ENCODE results near the gene CRISPLD2. TPM values are rescaled to one million over a fixed set of nuclear protein-coding genes. Genes with fewer than 3 reads are reported as not detected.

The CRISPLD2 gene
- total and polyA plus RNA-seq, 8 donors = 13.8 to 106 (median 24.9) TPM

DNA sequence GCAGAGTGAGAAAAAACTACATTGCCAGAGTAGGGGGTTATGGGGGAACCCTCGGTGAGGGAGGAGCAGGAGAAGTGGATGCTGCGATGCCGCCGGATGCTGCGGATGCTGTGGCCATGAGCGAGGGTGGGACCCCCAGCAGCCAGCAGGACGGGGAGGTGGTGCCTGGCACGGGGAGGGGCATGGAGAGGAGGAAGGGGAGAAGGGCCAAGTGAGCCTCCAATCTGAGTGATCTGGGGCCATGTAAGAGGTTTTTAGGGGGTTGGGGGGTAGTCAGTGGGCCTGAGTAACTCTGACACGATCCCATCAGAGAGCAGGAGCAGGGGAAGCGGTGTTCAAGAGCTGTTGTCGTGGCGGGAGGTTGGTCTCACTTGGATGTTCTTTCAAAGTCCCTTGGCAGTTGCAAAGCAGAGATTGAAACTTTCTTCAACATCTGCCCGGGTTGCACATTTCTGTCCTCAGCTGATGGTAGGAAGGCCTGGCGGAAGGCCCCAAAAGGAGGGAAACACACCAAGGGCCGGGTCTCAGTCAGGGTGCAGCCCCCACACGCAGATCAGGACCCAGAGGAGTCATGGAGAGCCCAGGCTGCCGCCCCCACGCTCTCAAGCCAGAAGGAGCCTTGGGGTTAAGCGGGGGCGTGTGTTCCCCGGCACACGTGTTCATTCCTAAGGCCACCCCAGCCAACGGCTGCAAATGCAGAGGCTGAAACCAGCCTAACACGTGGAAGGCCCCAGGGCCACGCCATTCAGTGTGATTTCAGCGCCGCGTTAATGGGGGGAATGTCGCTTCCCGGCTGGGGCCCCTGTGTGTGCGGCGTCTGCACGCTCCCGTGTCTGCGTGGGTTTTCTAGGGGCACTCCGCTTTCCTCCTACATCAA lies 109.9 kb downstream of the CRISPLD2 start:
- H3K36me3 ChIP-seq = no peaks in the 10 kb centered on the region
- intact Hi-C loops (cut with DNase I) = no loop called here
- H3K4me3 ChIP-seq = no peak overlapping the region
- TF ChIP-seq, protein P1, sequence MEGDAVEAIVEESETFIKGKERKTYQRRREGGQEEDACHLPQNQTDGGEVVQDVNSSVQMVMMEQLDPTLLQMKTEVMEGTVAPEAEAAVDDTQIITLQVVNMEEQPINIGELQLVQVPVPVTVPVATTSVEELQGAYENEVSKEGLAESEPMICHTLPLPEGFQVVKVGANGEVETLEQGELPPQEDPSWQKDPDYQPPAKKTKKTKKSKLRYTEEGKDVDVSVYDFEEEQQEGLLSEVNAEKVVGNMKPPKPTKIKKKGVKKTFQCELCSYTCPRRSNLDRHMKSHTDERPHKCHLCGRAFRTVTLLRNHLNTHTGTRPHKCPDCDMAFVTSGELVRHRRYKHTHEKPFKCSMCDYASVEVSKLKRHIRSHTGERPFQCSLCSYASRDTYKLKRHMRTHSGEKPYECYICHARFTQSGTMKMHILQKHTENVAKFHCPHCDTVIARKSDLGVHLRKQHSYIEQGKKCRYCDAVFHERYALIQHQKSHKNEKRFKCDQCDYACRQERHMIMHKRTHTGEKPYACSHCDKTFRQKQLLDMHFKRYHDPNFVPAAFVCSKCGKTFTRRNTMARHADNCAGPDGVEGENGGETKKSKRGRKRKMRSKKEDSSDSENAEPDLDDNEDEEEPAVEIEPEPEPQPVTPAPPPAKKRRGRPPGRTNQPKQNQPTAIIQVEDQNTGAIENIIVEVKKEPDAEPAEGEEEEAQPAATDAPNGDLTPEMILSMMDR (IDR thresholded peaks at IDR 0.05) = no peak
- no peak overlapping the region for H3K27ac ChIP-seq
- DNase-seq = no peak
- peaks cover 5 to 20% of the 10 kb centered on the region in 2 donors for H3K4me1 ChIP-seq
- H3K27me3 ChIP-seq = peaks cover 0 to 20% of the 10 kb centered on the region in 2 donors
- ATAC-seq = no peak
- no peaks in the 10 kb centered on the region for H3K9me3 ChIP-seq

DNA sequence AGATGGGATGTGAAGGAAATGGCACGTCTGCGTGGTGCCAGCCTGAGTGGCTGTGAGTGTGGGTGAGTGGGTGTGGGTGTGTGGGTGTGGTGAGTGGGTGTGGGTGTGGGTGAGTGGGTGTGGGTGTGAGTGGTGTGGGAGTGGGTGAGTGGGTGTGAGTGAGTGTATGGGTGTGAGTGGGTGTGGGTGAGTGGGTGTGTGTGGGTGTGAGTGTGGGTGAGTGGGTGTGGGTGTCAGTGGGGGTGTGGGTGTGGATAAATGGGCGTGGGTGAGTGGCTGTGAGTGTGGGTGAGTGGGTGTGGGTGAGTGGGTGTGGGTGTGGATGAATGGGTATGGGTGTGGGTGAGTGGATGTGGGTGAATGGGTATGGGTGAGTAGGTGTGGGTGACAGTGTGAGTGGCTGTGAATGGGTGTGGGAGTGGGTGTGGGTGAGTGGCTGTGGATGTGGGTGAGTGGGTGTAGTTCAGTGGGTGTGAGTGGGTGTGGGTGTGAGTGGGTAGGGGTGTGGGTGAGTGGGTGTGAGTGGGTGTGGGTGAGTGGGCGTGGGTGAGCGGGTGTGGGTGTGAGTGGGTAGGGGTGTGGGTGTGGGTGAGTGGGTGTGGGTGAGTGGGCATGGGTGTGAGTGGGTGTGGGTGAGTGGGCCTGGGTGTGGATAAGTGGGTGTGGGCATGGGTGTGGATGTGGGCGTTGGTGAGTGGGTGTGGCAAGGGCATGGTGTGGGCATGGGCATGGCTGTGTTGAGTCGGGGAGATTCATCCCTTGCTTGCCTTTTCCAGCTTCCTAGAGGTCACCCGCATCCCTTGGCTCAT lies 110.7 kb downstream of the CRISPLD2 start:
- peaks cover 0 to 20% of the 10 kb centered on the region in 2 donors for H3K27me3 ChIP-seq
- intact Hi-C loops (cut with DNase I) = no loop called here
- peaks cover 5 to 12% of the 10 kb centered on the region in 2 donors for H3K4me1 ChIP-seq
- H3K9me3 ChIP-seq = no peaks in the 10 kb centered on the region
- H3K36me3 ChIP-seq = no peaks in the 10 kb centered on the region
- DNase-seq (no peak), ATAC-seq (no peak)
- TF ChIP-seq, protein P1 (IDR thresholded peaks at IDR 0.05) = no peak
- no peak overlapping the region for H3K27ac ChIP-seq
- H3K4me3 ChIP-seq = no peak overlapping the region

DNA sequence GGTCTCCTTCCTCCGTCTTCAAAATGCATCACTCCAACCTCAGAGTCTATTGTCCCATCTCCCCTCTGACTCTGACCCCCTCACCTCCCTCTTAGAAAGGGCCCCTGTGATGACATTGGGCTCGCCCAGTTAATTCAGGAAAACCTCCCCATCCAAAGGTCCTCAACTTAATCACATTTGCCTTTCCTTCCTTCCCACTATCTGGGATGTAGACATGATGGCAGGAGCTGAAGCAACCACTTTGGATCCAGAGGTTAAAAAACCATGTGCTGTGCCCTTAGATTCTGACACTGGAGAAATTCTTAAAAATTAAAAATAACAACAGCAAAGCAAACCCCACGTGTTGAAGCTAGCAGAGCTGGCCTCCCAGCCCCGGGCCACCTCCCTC lies 111.3 kb downstream of the CRISPLD2 start:
- Histone ChIP-seq H3K36me3 (no peaks in the 10 kb centered on the region), H3K27me3 (peaks cover 0 to 20% of the 10 kb centered on the region in 2 donors), H3K27ac (no peak overlapping the region), H3K4me1 (peaks cover 5 to 12% of the 10 kb centered on the region in 2 donors), H3K9me3 (no peaks in the 10 kb centered on the region), H3K4me3 (no peak overlapping the region)
- TF ChIP-seq, protein P1 (IDR thresholded peaks at IDR 0.05) = no peak
- DNase-seq = no peak
- ATAC-seq = no peak
- intact Hi-C loops (cut with DNase I) = no loop called here

DNA sequence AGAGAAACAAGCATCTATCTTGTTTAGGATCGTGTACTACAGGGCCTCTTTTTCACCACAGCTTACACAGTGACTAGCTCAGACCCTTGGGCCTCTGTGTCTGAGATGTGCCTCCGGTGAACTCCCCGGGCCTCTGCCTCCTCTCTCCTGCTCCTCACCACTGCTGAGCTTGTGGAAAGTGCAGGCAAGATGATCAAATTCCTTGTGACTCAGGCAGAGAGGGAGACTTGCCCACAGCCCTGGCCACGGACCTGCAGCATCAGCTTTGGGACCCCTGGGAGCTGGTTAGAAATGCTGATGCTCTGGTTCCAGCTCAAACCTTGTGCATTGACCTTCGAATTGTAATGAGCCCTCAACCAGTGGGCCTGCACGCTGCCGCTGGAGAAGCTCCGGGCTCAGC lies 111.7 kb downstream of the CRISPLD2 start:
- H3K9me3 ChIP-seq = no peaks in the 10 kb centered on the region
- intact Hi-C loops (cut with DNase I) = no loop called here
- no peak for DNase-seq
- H3K36me3 ChIP-seq = no peaks in the 10 kb centered on the region
- peaks cover 5 to 12% of the 10 kb centered on the region in 2 donors for H3K4me1 ChIP-seq
- TF ChIP-seq, protein P1 (IDR thresholded peaks at IDR 0.05) = no peak
- H3K27ac ChIP-seq = no peak overlapping the region
- ATAC-seq = no peak
- no peak overlapping the region for H3K4me3 ChIP-seq
- peaks cover 0 to 20% of the 10 kb centered on the region in 2 donors for H3K27me3 ChIP-seq

- Histone ChIP-seq H3K9me3 (no peaks in the 10 kb centered on the region), H3K27me3 (peaks cover 0 to 20% of the 10 kb centered on the region in 2 donors), H3K36me3 (no peaks in the 10 kb centered on the region), H3K27ac (no peak overlapping the region), H3K4me1 (peaks cover 5 to 12% of the 10 kb centered on the region in 2 donors), H3K4me3 (no peak overlapping the region)
- DNase-seq (no peak), ATAC-seq (no peak)
- TF ChIP-seq, protein P1 (IDR thresholded peaks at IDR 0.05) = no peak
- intact Hi-C loops (cut with DNase I) = no loop called here
These were observed 112.9 kb downstream of the CRISPLD2 start for GRCh38 chr16:84932681-84933080.
